Neural progenitor cell (in vitro differentiated cells): ENCODE results near the gene SDC4. TPM values are rescaled to one million over a fixed set of nuclear protein-coding genes. Genes with fewer than 3 reads are reported as not detected.

Experiments used
- DNase-seq: peaks from one replicate; pipeline ENCODE4 v3.0.0-alpha.2; 2016; ENCODE audit warnings: low spot score
- H2AFZ ChIP-seq: fragments of 200-600 bp; sonication (generic); replicated peaks from 2 replicates; pipeline ENCODE4 v1.6.1; 2016; ENCODE audit warnings: antibody characterized with exemption
- H3F3A ChIP-seq: fragments of 200-600 bp; sonication (generic); 2 replicates; pipeline ENCODE4 v1.6.1; 2016; ENCODE audit warnings: antibody characterized with exemption, low read depth
- H3K27ac ChIP-seq: fragments of 200-600 bp; sonication (generic); 2 replicates; pipeline ENCODE4 v1.5.1; 2016; ENCODE audit warnings: mild to moderate bottlenecking
- H3K27me3 ChIP-seq: fragments of 200-600 bp; sonication (generic); 2 replicates; pipeline ENCODE4 v1.6.1; 2016; ENCODE audit warnings: mild to moderate bottlenecking, moderate library complexity
- H3K36me3 ChIP-seq: fragments of 200-600 bp; sonication (generic); 2 replicates; pipeline ENCODE4 v1.5.1; 2016
- H3K4me1 ChIP-seq: fragments of 200-600 bp; sonication (generic); 2 replicates; pipeline ENCODE4 v1.6.1; 2016; ENCODE audit warnings: mixed run types
- H3K4me2 ChIP-seq: fragments of 200-600 bp; sonication (generic); 2 replicates; pipeline ENCODE4 v1.6.1; 2016
- H3K4me3 ChIP-seq: fragments of 200-600 bp; sonication (generic); 2 replicates; pipeline ENCODE4 v1.5.1; 2016
- H3K79me2 ChIP-seq: fragments of 200-600 bp; sonication (generic); 2 replicates; pipeline ENCODE4 v1.6.1; 2016; ENCODE audit warnings: low read depth
- H3K9ac ChIP-seq: fragments of 200-600 bp; sonication (generic); 2 replicates; pipeline ENCODE4 v1.6.1; 2016
- H3K9me3 ChIP-seq: fragments of 200-600 bp; sonication (generic); 2 replicates; pipeline ENCODE4 v1.5.1; 2016; ENCODE audit warnings: low read depth
- H4K20me1 ChIP-seq: fragments of 200-600 bp; sonication (generic); 2 replicates; pipeline ENCODE4 v1.6.1; 2016; ENCODE audit warnings: low read depth
- H3K27ac Mint-ChIP-seq: 3 replicates; pipeline ENCODE4 v1.8.0; 2021; ENCODE audit warnings: mixed read lengths
- H3K27me3 Mint-ChIP-seq: 2 replicates; pipeline ENCODE4 v1.8.0; 2022; ENCODE audit warnings: low read depth, mild to moderate bottlenecking, inconsistent platforms, moderate library complexity, mixed read lengths; ENCODE audit not compliant: insufficient read depth
- H3K36me3 Mint-ChIP-seq: 3 replicates; pipeline ENCODE4 v1.8.0; 2021; ENCODE audit warnings: mixed read lengths
- H3K4me1 Mint-ChIP-seq: 3 replicates; pipeline ENCODE4 v1.8.0; 2021; ENCODE audit warnings: mixed read lengths
- H3K4me3 Mint-ChIP-seq: 3 replicates; pipeline ENCODE4 v1.8.0; 2021; ENCODE audit warnings: mild to moderate bottlenecking, moderate library complexity, mixed read lengths
- H3K9me3 Mint-ChIP-seq: 3 replicates; pipeline ENCODE4 v1.8.0; 2020; ENCODE audit warnings: mixed read lengths
- EZH2 ChIP-seq: fragments of 200-600 bp; sonication (generic); IDR thresholded peaks from 2 replicates; pipeline ENCODE4 v1.6.1; 2017; ENCODE audit warnings: antibody characterized with exemption, mild to moderate bottlenecking, moderate library complexity
- EZH2phosphoT487 ChIP-seq: fragments of 200-600 bp; sonication (generic); IDR thresholded peaks from 2 replicates; pipeline ENCODE4 v1.6.1; 2017; ENCODE audit warnings: antibody characterized with exemption
- total RNA-seq: library from RNA; depleted of rRNA; stranded (reverse); fragments of >200 nt; gene quantifications from 2 replicates; pipeline ENCODE4 v1.2.3, GENCODE V29; 2015; ENCODE audit warnings: low replicate concordance
- TF ChIP-seq, protein P1 (sequence below): fragments of 200-600 bp; sonication (generic); IDR thresholded peaks from 2 replicates; pipeline ENCODE4 v1.5.1; 2017; ENCODE audit warnings: antibody characterized with exemption, mild to moderate bottlenecking

Gene SDC4
- total RNA-seq, 1 donor from 2014 or later: 19.3 TPM

DNA sequence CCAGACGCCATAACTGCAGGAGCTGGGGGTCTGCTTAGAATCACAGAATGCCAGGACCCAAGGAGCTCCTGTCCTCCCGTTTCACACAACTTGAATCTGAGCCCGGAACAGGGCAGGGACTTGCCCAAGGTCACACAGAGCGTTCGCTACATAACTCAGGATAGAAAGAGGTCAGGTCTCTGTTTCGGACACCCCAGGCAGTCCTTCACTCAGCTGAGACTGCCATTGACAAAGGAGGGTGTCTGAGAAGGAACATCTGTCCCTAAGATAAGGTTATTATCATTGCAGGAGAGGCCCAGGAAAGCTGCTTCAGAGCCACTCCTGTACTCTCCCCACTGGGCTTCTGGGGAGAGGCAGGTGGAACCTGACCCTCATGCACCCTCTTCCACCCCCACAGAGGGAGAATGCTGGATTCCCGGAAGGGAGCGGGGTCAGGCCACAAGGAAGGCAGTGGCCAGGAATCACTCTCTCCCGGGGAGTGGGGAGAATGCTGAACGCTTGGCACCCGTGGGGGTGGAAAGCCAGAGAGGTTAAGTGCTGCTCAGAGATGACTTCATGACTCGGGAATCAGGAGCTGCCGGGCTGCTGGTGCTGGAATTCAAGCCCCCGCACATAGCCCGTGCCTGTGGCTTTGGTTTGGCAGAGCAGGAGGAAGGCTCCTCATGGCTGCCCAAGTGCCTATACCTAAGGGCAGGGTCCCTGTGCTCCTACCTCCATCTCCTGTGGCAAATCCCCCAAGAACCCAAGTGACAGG is 10.7 kb downstream of the SDC4 start:
- H3K4me3 ChIP-seq: no peak overlapping the region
- no peak overlapping the region for H3K4me3 Mint-ChIP-seq
- no peak overlapping the region for H3K9ac ChIP-seq
- no peaks in the 10 kb centered on the region for H3K9me3 ChIP-seq
- H3K4me2 ChIP-seq: no peak overlapping the region
- no peaks in the 10 kb centered on the region for H3K27me3 ChIP-seq
- peaks cover 10% of the 10 kb centered on the region for H3K79me2 ChIP-seq
- DNase-seq: no peak
- no peaks in the 10 kb centered on the region for H3K36me3 ChIP-seq
- H3K9me3 Mint-ChIP-seq: no peaks in the 10 kb centered on the region
- H3K27me3 Mint-ChIP-seq: peaks cover 2% of the 10 kb centered on the region
- H4K20me1 ChIP-seq: peaks cover 8% of the 10 kb centered on the region
- H3F3A ChIP-seq: peaks cover 31% of the 10 kb centered on the region
- no peaks in the 10 kb centered on the region for H3K36me3 Mint-ChIP-seq
- H3K4me1 ChIP-seq: peaks cover 43% of the 10 kb centered on the region
- TF ChIP-seq, protein P1, sequence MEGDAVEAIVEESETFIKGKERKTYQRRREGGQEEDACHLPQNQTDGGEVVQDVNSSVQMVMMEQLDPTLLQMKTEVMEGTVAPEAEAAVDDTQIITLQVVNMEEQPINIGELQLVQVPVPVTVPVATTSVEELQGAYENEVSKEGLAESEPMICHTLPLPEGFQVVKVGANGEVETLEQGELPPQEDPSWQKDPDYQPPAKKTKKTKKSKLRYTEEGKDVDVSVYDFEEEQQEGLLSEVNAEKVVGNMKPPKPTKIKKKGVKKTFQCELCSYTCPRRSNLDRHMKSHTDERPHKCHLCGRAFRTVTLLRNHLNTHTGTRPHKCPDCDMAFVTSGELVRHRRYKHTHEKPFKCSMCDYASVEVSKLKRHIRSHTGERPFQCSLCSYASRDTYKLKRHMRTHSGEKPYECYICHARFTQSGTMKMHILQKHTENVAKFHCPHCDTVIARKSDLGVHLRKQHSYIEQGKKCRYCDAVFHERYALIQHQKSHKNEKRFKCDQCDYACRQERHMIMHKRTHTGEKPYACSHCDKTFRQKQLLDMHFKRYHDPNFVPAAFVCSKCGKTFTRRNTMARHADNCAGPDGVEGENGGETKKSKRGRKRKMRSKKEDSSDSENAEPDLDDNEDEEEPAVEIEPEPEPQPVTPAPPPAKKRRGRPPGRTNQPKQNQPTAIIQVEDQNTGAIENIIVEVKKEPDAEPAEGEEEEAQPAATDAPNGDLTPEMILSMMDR: no peak
- no peak for TF ChIP-seq EZH2phosphoT487
- H3K4me1 Mint-ChIP-seq: peaks cover 59% of the 10 kb centered on the region
- H3K27ac Mint-ChIP-seq: peak overlapping the region; percentile 16
- no peak overlapping the region for H3K27ac ChIP-seq
- no peak overlapping the region for H2AFZ ChIP-seq

DNA sequence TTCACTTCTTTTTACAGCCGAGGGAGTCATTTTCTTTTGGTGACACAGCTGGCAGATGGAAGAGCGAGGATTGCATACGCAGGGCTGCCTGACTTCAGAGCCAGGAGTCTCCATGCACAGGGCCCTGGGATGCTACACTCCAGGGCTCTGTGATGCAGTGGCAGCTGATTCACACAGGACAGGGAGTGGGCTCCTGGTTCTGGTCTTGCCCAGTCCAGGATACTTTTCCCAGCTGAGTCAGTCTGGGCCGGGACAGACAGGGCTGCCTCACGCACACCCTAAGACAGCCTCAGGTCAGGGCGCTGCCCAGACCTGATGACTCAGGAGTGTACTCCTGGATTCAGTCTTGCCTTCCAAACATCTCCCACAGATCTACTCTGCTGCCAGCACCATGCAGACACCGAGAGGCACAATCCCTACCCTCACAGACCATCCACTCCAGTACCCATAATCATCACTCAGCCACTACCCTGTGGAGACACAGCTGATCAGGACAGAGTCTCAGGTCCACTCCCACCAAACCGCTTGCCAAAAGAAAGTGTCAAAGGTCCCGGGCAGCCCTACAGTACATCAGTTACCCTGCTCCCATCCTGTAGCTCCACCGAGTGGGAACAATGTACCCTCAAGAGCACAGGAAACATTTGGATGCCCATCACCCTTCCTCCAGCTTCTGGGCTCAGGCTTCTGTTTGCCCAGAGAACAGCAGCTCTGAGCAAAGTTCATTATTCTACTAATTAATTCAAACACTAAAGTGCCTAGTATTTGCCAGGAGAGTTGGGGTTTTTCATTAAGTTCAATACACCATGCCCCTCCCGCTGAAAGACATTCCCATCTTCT is 11.5 kb downstream of the SDC4 start:
- H3K36me3 ChIP-seq: no peaks in the 10 kb centered on the region
- H3K9me3 Mint-ChIP-seq: no peaks in the 10 kb centered on the region
- H3K79me2 ChIP-seq: peaks cover 10% of the 10 kb centered on the region
- H3K36me3 Mint-ChIP-seq: no peaks in the 10 kb centered on the region
- H3F3A ChIP-seq: peaks cover 24% of the 10 kb centered on the region
- peaks cover 35% of the 10 kb centered on the region for H3K4me1 ChIP-seq
- H3K27me3 ChIP-seq: no peaks in the 10 kb centered on the region
- TF ChIP-seq EZH2phosphoT487: no peak
- TF ChIP-seq, protein P1: no peak
- no peak for TF ChIP-seq EZH2
- no peak overlapping the region for H3K4me3 Mint-ChIP-seq
- H4K20me1 ChIP-seq: peaks cover 7% of the 10 kb centered on the region
- no peak overlapping the region for H2AFZ ChIP-seq
- H3K4me1 Mint-ChIP-seq: peaks cover 51% of the 10 kb centered on the region
- no peak for DNase-seq
- no peaks in the 10 kb centered on the region for H3K9me3 ChIP-seq
- H3K4me3 ChIP-seq: no peak overlapping the region
- no peak overlapping the region for H3K4me2 ChIP-seq
- H3K9ac ChIP-seq: no peak overlapping the region
- peaks cover 2% of the 10 kb centered on the region for H3K27me3 Mint-ChIP-seq
- H3K27ac ChIP-seq: no peak overlapping the region
- peak overlapping the region; percentile 16 for H3K27ac Mint-ChIP-seq

DNA sequence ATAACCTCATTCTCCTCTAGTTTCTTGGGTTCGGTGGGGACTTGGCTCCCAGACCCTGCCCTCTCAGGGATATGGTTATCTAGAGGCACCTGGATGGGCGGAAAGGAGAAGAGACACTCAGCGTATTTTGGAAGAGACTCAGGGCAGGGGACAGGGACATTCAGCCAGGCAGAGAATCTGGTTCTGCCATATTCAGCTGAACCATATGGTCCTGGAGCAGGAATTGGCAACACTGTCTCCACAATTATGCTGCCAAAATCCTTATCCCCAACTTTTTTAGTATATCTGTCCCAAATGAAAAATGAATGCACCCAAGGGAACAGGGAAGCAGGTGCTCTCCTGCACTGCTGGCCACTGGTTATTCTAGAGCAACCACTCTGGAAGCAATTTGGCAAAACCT is 17.7 kb downstream of the SDC4 start:
- H3K4me2 ChIP-seq: no peak overlapping the region
- H3K27me3 ChIP-seq: no peaks in the 10 kb centered on the region
- no peaks in the 10 kb centered on the region for H3K36me3 ChIP-seq
- H3K79me2 ChIP-seq: no peaks in the 10 kb centered on the region
- no peak overlapping the region for H3K4me3 ChIP-seq
- no peaks in the 10 kb centered on the region for H3K36me3 Mint-ChIP-seq
- no peak overlapping the region for H2AFZ ChIP-seq
- H3K9ac ChIP-seq: no peak overlapping the region
- no peaks in the 10 kb centered on the region for H3K9me3 ChIP-seq
- H3K27ac ChIP-seq: no peak overlapping the region
- H3K4me1 ChIP-seq: peaks cover 9% of the 10 kb centered on the region
- peaks cover 10% of the 10 kb centered on the region for H3F3A ChIP-seq
- no peaks in the 10 kb centered on the region for H4K20me1 ChIP-seq
- no peaks in the 10 kb centered on the region for H3K9me3 Mint-ChIP-seq
- H3K27ac Mint-ChIP-seq: no peak overlapping the region
- no peak overlapping the region for H3K4me3 Mint-ChIP-seq
- TF ChIP-seq EZH2 (no peak), EZH2phosphoT487 (no peak)
- TF ChIP-seq, protein P1: no peak
- H3K27me3 Mint-ChIP-seq: no peaks in the 10 kb centered on the region
- DNase-seq: no peak
- peaks cover 5% of the 10 kb centered on the region for H3K4me1 Mint-ChIP-seq
